ENCODE data around the gene HSFX3.

Gene HSFX3

DNA sequence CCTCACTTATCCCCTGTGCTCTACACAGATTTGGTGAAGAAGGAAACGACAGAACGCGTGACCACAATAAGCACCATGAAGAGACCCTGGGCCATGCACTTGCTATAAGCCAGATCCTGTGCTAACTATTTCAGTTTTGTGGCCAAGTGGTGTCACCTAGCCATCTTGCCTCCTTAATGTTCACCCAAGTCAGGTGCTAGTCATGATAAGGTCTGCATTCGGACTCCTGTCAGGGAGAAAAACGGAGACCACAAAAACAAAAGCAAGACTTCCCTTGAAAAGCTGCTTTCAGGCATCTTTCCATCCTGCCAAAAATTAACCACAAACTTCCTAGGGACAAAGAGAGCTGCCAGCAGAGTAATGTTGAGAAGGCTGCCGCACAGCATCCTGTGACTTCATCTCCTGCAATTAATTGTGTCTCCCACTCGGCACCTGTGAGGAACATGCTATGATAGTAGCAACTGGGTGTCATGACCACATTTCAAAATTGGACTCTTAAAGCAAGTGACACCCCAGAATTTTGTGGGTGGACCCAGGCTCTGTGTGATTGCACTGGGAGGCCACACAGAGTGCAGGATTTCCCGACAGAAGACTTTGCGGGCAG, 35.8 kb downstream of the HSFX3 start:
- DNase-seq, result peak in 1 of 2 donors; percentile 46

DNA sequence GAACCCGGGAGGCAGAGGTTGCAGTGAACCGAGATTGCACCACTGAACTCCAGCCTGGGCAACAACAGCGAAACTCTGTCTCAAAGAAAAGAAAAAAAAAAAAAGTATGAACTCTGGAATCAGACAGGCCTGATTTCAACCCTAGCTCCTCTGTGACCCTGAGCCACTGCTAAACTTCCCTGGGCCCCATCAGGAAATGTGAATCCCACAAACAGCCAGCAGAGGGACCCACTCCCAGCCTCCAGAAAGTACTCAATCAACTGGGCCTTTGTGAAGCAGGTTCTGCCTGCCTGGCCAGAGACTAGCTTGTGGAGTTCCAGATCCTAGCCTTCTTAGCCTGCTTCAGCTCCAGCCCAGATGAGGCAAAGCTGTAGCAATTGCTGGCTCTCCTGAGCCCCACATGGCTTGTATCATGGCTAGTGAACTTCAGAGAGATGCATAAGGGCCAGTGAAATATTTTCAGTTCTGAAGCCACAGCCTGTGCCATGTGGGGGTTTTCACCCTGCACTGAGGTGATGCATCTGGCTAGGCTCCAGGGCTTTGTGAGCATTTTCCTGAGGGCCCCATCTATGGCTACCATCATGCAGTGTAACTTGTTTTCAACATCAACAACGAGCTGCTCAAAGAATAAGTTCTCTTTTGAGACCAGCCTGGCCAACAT, 37.4 kb downstream of the HSFX3 start:
- DNase-seq, result peak; percentile 63 to 74

DNA sequence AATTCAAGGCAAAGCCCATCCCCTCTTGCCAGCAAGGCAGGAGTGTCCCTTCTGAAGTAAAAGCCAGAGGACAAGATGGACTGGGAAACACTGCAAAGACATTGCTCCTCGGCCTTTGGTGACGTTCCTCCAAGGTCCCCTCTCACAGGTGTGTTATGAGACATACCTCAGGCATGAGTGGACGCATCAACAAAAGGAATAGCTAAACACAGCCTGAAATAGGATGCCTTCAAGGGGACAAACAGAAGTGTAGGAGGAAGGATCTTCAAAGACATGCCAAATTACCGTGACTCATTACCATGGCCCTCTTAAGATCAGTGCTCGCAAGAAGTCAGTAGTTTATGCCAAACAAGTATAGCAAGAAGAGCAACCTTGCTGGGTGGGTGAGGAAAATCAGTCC, 38.6 kb downstream of the HSFX3 start:
- no peak for DNase-seq

DNA sequence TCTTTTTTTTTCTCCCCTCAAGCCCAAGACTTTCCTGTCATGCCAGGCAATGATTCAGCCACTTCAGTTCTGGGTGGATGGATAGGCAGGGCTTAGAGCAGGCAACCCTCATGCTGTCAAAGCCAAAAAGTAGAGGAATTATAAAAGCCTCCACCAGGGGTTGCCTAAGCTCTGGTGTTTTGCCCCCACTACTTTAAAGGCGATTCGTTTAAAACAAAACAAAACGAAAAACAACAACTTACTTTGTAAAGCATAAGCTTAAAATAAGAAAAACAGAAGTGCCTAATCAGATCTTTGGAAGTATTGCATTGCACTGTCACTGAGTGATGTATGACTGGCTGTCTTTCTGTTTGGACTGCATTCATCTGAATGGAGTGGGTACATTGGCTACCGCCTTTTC, 39.3 kb downstream of the HSFX3 start:
- DNase-seq, result no peak

DNA sequence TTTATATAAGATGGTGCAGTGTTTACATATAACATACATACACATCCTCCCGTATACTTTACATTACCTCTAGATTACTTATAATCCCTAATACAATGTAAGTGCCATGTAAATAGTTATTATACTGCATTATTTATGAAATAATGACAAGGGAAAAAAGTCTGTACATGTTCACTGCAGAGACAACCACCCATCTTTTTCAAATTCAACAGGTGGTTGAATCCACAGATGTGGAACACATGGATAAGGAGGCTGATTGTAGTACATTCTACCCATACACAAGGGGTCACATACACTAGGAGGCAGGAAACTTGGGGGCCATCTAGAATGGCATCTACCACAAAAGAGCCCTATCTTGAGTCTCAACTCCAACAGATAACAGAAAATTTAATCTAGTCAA, 41.3 kb downstream of the HSFX3 start:
- no peak for DNase-seq

DNA sequence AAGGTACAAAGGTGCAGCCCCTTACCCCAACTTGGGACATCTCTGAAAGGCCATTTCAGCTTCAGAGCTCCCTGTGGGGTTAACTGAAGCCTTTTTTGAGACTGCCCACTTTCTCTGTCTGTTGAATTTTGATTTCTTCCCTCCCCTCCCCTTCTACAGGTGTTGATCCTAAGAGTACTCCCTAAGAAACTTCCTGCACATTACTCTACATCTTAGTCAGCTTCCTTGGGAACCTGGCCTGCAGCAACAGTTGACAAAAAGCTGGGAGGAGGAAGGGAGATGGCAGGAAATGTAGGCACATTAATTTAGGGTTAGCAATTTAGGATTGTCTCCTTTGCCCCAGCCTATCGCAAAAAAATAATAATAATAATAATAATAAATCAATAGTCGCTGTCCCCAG, 43.4 kb downstream of the HSFX3 start:
- DNase-seq, result no peak

DNA sequence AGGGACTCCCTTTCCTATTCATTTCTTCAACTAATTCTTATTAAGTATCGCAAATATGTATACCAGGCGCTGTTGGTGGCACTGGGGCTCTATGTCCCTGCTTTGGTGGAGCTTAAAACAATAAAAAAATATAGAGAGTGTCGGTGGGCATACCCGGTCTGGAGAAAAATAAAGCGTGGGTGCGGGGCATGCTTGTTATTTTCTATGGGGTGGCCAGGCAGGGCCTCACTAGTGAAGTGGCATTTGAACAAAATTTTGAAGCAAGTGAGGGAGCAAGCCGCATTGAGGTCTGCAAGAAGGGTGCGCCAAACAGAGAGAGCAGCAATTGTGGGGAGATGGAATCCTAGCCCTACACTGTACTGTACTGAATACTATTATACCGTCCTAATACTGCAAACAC, 44.1 kb downstream of the HSFX3 start:
- DNase-seq, result no peak

DNA sequence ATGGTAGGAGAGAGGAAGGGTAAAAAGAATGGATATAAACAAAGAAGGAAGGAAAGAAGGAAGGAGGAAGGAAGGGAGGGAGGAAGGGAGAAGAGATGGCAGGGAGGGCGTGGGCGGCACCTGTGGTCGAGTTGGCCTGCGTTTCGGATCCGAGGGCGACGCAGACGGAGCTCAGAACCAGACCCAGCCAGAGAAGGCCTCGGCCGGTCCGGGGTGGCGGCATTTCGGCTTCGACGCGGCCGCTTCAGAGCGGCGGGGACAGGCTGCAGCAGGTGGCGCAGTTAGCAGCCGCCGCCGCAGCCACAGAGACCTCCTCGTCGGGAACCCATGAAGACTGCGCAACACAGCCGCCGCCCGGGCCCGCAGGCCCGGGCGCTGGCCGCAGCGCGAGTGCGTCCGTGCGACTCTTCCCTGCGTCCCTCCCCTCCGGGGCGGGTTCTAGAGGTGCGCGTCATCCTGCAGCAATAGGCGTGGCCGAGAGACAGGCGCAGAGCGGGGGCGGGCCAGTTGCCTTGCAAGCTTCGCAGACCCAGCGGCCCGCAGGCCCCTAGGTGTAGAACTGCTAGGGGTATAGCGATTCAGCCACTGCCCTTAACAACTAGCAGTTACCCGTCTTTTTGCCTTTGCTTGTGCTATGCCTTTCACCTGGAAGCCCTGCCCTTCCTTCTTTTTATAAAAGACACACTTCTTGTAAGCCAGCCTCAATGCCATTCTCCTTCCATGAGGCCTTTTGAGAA, 44.6 kb downstream of the HSFX3 start, which contains the start of gene IDS:
Gene IDS, minus strand, starts transcription at position 392 of the 737 bp plus-strand sequence. Its CDS starts 169 bp downstream, at position 223.
- DNase-seq, result peak; percentile 91

DNA sequence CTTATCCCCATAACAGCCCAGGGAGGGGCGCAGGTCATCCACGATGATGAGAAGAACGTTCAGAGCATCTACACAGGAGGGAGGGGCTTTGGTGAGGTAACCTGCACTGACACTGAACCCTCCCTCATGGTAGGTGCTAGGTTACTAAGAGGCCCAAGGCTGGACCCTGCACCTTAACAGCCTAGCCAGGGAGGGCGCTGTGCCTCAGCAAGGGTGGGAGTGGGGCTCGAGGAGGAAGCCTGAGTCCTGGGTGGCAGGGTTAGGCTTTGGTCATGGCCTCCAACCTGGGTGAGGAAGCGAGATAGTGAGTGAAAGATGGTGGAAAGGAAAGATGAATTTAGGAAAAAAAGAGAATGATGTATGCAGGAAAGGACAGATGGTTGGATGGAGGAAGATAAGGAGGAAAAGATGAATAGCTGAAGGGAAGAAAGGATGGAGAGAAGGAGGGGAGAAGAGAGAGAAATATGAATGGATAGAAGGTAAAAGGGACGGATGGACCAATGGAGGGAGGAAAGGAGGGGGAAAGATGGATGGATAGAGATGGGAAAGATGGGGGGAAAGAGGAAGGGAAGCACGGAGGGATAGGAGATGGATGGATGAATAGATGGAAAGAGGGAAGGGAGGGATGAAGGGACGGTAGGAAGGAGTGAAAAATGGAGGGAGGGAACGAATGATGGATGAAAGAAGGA, 45.4 kb downstream of the HSFX3 start:
- DNase-seq, result peak; percentile 77 to 81

DNA sequence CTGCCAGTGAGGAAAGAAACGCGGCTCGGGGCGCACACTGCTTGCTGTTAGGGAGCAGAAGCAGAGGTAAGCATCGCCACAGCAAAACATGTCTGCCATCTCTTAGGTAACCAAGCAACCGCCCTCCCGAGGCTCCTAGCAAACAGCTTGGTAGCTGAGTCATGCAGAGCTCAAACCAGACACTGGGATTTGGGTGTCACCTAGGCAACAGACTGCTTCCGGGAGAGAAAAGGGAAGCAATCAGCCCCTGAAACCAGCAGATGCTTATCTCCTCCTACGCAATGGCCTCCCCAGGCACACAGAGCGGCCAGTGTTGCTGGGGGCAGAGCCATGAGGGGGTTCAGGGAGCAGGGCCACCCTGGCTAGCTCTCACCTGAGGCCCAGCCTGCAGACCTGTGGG, 46.3 kb downstream of the HSFX3 start:
- DNase-seq, result peak; percentile 84 to 85

DNA sequence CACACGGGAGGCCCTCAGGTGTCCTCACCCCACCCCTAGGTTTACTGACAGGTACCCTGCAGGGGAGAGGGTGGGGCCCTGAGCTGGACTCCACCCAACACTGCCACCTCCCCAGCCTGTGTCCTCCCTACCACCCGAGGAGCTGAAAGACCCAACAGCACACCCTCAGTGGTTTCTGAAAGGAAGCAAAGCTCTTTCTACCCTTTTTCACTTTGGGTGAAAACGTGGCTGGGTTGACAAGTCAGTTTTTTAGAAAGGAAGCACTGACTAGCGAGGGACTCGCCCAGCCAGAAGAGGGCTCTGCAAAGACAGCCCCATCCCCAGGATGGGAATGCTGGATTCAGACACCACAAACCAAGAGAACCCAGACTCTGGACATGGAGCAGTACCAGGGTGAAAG, 46.8 kb downstream of the HSFX3 start:
- DNase-seq, result peak in 1 of 2 donors; percentile 49

DNA sequence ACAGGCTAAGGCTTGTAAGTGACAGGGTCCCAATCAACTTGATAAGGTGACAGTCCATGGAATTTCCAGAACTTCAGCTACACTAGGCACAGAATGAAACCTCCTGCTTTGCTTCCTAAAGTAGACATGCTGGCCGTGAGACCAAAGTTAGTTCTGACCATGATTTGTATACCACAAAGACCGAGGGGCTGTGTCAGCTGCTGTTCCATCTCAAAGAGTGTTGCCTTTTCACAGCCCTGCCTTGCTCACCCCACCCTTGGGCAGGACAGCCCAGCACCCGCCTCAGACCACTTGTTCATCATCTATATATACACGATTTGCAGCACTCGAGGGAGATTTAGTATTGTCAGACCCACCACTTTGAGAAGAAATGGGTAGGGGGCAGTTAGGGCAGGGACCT, 50.0 kb downstream of the HSFX3 start:
- no peak for DNase-seq

DNA sequence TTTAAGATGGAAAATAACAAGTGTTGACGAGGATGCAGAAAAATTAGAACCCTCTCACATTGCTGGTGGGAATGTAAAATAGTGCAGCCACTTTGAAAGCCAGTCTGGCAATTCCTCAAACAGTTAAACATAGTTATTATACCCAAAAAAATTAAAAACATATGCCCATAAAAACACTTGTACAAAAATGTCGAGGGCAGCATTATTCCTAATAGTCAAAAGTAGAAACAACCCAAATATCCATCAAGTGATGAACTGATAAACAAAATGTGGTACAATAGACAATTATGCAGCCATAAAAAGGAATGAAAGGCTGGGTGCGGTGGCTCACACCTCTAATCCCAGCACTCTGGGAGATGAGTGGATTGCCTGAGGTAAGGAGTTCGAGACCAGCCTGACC, 51.0 kb downstream of the HSFX3 start:
- DNase-seq, result no peak

Data from CD4-positive, alpha-beta T cell treated with Interferon alpha-2 for 1 hour (primary cell).